Cardiac septum (tissue), 1 donor: ENCODE measurements around the gene LYRM4. TPM values are rescaled to one million over a fixed set of nuclear protein-coding genes. Genes with fewer than 3 reads are reported as not detected.

Experiments
- DNase-seq: peaks from one replicate; pipeline ENCODE4 v3.0.0-alpha.2; 2020; ENCODE audit warnings: low spot score
- intact Hi-C: fragments of 100-400 bp; cut with DNase I; formaldehyde crosslinking; loops from one replicate; pipeline ENCODE4 v1.14.0; 2022
- total RNA-seq: library from RNA; stranded (reverse); fragmentation: NEBNext Ultra II Directional; extraction: Animal tissue kit (Norgen Biotek cat#: 25700); gene quantifications from one replicate; pipeline ENCODE4 v1.2.1, GENCODE V29; 2021
- donor health status: DM: no; HTN: no; CAD: no.

The LYRM4 gene
- total RNA-seq, 1 donor from 2014 or later, result 21.1 TPM

- intact Hi-C loops, result no loop called here
- no peak for DNase-seq
These were observed 102.6 kb downstream of the LYRM4 start for GRCh38 chr6:5158180-5158579.

- DNase-seq, result no peak
- intact Hi-C loops, result no loop called here
These were observed 103.1 kb downstream of the LYRM4 start for GRCh38 chr6:5157621-5158138.

- intact Hi-C loops, result no loop called here
These were observed 104.1 kb downstream of the LYRM4 start for GRCh38 chr6:5156627-5157026.

GRCh38 chr6:5155906-5156305 is 104.8 kb downstream of the LYRM4 start:
- no peak for DNase-seq
- intact Hi-C loops, result no loop called here

More at GRCh38 chr6:5156627-5157026, 104.1 kb downstream of the LYRM4 start:
- no peak for DNase-seq

- intact Hi-C loops, result no loop called here
- no peak for DNase-seq
These were observed 107.6 kb downstream of the LYRM4 start for GRCh38 chr6:5153186-5153585.

- DNase-seq, result no peak
- intact Hi-C loops, result no loop called here
These were observed 108.3 kb downstream of the LYRM4 start for GRCh38 chr6:5152460-5152859.

- no peak for DNase-seq
- intact Hi-C loops, result no loop called here
These were observed 108.8 kb downstream of the LYRM4 start for GRCh38 chr6:5151955-5152401.

GRCh38 chr6:5151360-5151954 is 109.3 kb downstream of the LYRM4 start:
- intact Hi-C loops, result no loop called here
- DNase-seq, result no peak

- no peak for DNase-seq
- intact Hi-C loops, result no loop called here
These were observed 110.1 kb downstream of the LYRM4 start for GRCh38 chr6:5150551-5151075.

GRCh38 chr6:5149891-5150290 is 110.9 kb downstream of the LYRM4 start:
- no peak for DNase-seq
- intact Hi-C loops, result no loop called here

- intact Hi-C loops, result no loop called here
- no peak for DNase-seq
These were observed 111.5 kb downstream of the LYRM4 start for GRCh38 chr6:5149159-5149704.

GRCh38 chr6:5146398-5146797 is 114.4 kb downstream of the LYRM4 start:
- intact Hi-C loops, result no loop called here
- DNase-seq, result no peak

GRCh38 chr6:5143634-5144311 is 117.0 kb downstream of the LYRM4 start:
- intact Hi-C loops, result loop anchor here (2.0 to 5.0 kb wide), 3 partner anchors 69 to 259 kb away; no protein-coding TSS in a partner anchor
- peak; percentile 89 for DNase-seq

- no peak for DNase-seq
- intact Hi-C loops, result loop anchor here (2.0 to 5.0 kb wide), 2 partner anchors 69 to 260 kb away; no protein-coding TSS in a partner anchor
These were observed 117.8 kb downstream of the LYRM4 start for GRCh38 chr6:5142915-5143314.

- DNase-seq, result no peak
- intact Hi-C loops, result loop anchor here (2.0 to 5.0 kb wide), 2 partner anchors 70 to 261 kb away; no protein-coding TSS in a partner anchor
These were observed 118.6 kb downstream of the LYRM4 start for GRCh38 chr6:5142131-5142530.

GRCh38 chr6:5141046-5141445 is 119.7 kb downstream of the LYRM4 start:
- intact Hi-C loops, result loop anchor here (5.0 kb wide), 1 partner anchor 71 kb away; no protein-coding TSS in a partner anchor

GRCh38 chr6:5139828-5140771 is 120.7 kb downstream of the LYRM4 start:
- intact Hi-C loops, result loop anchor here (5.0 kb wide), 1 partner anchor 72 kb away; no protein-coding TSS in a partner anchor
- DNase-seq, result no peak

More at GRCh38 chr6:5141046-5141445, 119.7 kb downstream of the LYRM4 start:
- DNase-seq, result no peak

- no peak for DNase-seq
- intact Hi-C loops, result no loop called here
These were observed 121.5 kb downstream of the LYRM4 start for GRCh38 chr6:5138995-5139827.
